ENCODE results near the gene NHS.

DNA sequence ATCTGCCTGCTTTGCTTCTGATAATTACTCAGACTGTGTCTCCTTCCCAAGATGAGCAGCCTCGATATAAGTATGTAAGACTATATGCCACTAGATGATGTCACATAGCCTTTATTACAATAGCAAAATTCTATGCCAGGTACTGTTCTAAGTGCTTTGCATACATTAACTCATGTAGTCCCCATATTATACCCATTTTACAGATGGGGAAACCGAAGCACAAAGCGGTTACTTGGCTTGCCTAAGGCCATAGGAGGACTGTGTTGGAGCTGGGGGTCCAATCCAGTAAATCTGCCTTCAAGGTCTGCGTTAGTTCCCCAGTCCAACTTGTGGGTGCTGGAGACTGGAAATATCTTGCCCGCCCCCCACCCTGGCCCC, 361.5 kb downstream of the NHS start:
- no peak for TF ChIP-seq EP300 (IDR thresholded peaks at IDR 0.05)
- TF ChIP-seq, protein P1, sequence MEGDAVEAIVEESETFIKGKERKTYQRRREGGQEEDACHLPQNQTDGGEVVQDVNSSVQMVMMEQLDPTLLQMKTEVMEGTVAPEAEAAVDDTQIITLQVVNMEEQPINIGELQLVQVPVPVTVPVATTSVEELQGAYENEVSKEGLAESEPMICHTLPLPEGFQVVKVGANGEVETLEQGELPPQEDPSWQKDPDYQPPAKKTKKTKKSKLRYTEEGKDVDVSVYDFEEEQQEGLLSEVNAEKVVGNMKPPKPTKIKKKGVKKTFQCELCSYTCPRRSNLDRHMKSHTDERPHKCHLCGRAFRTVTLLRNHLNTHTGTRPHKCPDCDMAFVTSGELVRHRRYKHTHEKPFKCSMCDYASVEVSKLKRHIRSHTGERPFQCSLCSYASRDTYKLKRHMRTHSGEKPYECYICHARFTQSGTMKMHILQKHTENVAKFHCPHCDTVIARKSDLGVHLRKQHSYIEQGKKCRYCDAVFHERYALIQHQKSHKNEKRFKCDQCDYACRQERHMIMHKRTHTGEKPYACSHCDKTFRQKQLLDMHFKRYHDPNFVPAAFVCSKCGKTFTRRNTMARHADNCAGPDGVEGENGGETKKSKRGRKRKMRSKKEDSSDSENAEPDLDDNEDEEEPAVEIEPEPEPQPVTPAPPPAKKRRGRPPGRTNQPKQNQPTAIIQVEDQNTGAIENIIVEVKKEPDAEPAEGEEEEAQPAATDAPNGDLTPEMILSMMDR (IDR thresholded peaks at IDR 0.05) = no peak
- no peak for TF ChIP-seq RCOR1 (IDR thresholded peaks at IDR 0.05; ENCODE audit: low read depth, low read length)
- TF ChIP-seq KDM1A (IDR thresholded peaks at IDR 0.05; ENCODE audit: low read depth) = peak; percentile 94
- TF ChIP-seq SREBF2 (IDR thresholded peaks at IDR 0.05) = no peak
- TF ChIP-seq USF2 (IDR thresholded peaks at IDR 0.05) = no peak
- no peak for TF ChIP-seq SMC3 (IDR thresholded peaks at IDR 0.05)
- TF ChIP-seq RAD21 (conservative IDR thresholded peaks at IDR 0.05 in 1 of 2, IDR thresholded peaks at IDR 0.05 in 1 of 2) = no peak

Measured in A549 (cell line).